K562 (cell line): ENCODE data around the gene IDUA. TPM values are rescaled to one million over a fixed set of nuclear protein-coding genes. Genes with fewer than 3 reads are reported as not detected.
A peak's percentile ranks its signal among the peaks of the same experiment; 100 is the strongest.

Experiments used
- FOXO4 ChIP-seq: fragments of 450-650 bp; formaldehyde crosslinking; IDR thresholded peaks from 2 replicates; pipeline ENCODE4 v1.4.0; 2020; ENCODE audit warnings: mild to moderate bottlenecking, moderate library complexity
- HMGN3 ChIP-seq: IDR thresholded peaks from 2 replicates; pipeline ENCODE4 v1.6.1; 2011; ENCODE audit warnings: borderline replicate concordance, low read depth, mild to moderate bottlenecking, mixed read lengths, low read length; ENCODE audit not compliant: insufficient read length; ENCODE audit errors: extremely low read depth
- PRDM10 ChIP-seq: fragments of 450-650 bp; IDR thresholded peaks from 2 replicates; pipeline ENCODE4 v1.6.1; 2018; ENCODE audit not compliant: partially characterized antibody
- TAF1 ChIP-seq: IDR thresholded peaks from 2 replicates; pipeline ENCODE4 v1.6.1; 2011; ENCODE audit warnings: mild to moderate bottlenecking, low read length, moderate library complexity; ENCODE audit not compliant: insufficient read depth, control insufficient read depth, severe bottlenecking; ENCODE audit errors: extremely low read depth
- UBTF ChIP-seq, 2 experiments: IDR thresholded peaks; 2 replicates each; pipeline ENCODE4 v1.6.1; 2012; ENCODE audit warnings: improper control_type of control experiment in 2 of 2, low read depth in 2 of 2, low read length in 2 of 2, borderline replicate concordance in 1 of 2
- ZNF766 ChIP-seq: fragments of 200-800 bp; sonication (Bioruptor generic); conservative IDR thresholded peaks from 2 replicates; pipeline ENCODE4 v1.6.1; 2016; ENCODE audit warnings: missing genetic modification characterization, missing compliant biosample characterization
- polyA plus RNA-seq, 8 experiments: library from polyadenylated mRNA; depleted of rRNA in 4 of 8; stranded (reverse) in 5 of 8; unstranded in 3 of 8; fragments of >200 nt; fragmentation: Nextera tagmentation in 2 of 8; fragmentation: Illumina TruSeq in 1 of 8; extraction: Ambion mirVana in 2 of 8; extraction: Trizol in 1 of 8; gene quantifications; 2 replicates each; pipeline versions ENCODE4 v1.2.1 to v1.2.3, GENCODE V29; 2011 to 2014; ENCODE audit warnings: inconsistent platforms in 1 of 8, missing spikeins in 1 of 8
- total RNA-seq, 7 experiments: library from RNA; depleted of rRNA in 6 of 7; stranded (reverse); fragments of >200 nt in 6 of 7; fragmentation: Illumina TruSeq in 2 of 7; extraction: Trizol in 2 of 7; gene quantifications; 2 replicates each; pipeline versions ENCODE4 v1.2.1 to v1.2.3, GENCODE V29; 2011 to 2021; ENCODE audit warnings: low replicate concordance in 1 of 7

IDUA gene
- total and polyA plus RNA-seq, 9 of the 15 experiments (the other 6 are each of a cell fraction or from before 2014, with no cell fraction given) = 0.04 to 16.1 (median 1.2) TPM

GRCh38 chr4:996030-996996, 9.5 kb downstream of the IDUA start (continued):
- TF ChIP-seq PRDM10 (peak; percentile 98), ZNF766 (CRISPR knock-in tag) (peak; percentile 38; the same call in 1 of the 2 replicates), UBTF (IDR thresholded peaks at IDR 0.05; ENCODE audit: borderline replicate concordance in 1 of 2, low read depth in 2 of 2, low read length in 2 of 2) (peak in 1 of 2 experiments; percentile 78; a peak in 1 of 4 replicates), HMGN3 (peak; percentile 80), FOXO4 (CRISPR knock-in tag) (no peak), TAF1 (peak; percentile 52)
